ENCODE measurements around the gene XPO6.

GRCh38 chr16:28162326-28162877, 49.4 kb downstream of the XPO6 start:
- TF ChIP-seq GATA2 (IDR thresholded peaks at IDR 0.05; ENCODE audit: low read depth, low read length) (no peak), GATA3 (IDR thresholded peaks at IDR 0.05; ENCODE audit: low read depth, low read length) (no peak)
